A673 (cell line): ENCODE data around the gene PA2G4.

ENCODE experiments used
- EZH2 ChIP-seq: fragments of 200-600 bp; sonication (generic); IDR thresholded peaks from 2 replicates; pipeline ENCODE4 v1.6.1; 2017; ENCODE audit warnings: borderline replicate concordance, low read depth, mild to moderate bottlenecking, mixed read lengths, antibody characterized with exemption, low read length; ENCODE audit not compliant: poor library complexity, severe bottlenecking
- TF ChIP-seq, protein P1 (sequence below): fragments of 300-800, 200-600 bp; sonication (generic); conservative IDR thresholded peaks from 2 replicates; pipeline ENCODE4 v1.5.1; 2017; ENCODE audit warnings: low read depth, mild to moderate bottlenecking, antibody characterized with exemption, low read length, moderate library complexity, mixed read lengths

DNA sequence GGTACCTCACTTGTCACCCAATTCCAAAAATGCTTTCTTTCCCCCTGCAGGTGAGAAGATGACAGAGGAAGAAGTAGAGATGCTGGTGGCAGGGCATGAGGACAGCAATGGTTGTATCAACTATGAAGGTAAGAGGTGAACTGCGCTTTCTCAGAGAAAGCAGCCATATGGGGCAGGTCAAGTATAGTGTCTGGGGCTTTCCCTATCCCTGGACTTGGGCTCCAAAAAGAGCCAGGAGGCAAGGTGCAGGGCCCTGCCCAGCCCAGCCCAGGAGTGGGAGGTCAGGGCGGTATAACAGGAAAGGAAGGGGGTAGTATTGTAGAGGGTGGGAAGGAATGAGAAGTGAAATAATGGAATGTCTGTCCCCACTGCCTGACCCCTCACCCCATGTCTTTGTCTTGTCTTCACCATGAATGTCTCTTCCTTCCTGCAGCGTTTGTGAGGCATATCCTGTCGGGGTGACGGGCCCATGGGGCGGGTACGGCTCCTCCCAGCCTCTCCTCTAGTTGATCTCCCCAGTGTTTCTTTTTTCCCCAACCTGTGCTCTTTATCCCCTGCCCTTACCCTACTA, 55.9 kb downstream of the PA2G4 start:
- TF ChIP-seq, protein P1, sequence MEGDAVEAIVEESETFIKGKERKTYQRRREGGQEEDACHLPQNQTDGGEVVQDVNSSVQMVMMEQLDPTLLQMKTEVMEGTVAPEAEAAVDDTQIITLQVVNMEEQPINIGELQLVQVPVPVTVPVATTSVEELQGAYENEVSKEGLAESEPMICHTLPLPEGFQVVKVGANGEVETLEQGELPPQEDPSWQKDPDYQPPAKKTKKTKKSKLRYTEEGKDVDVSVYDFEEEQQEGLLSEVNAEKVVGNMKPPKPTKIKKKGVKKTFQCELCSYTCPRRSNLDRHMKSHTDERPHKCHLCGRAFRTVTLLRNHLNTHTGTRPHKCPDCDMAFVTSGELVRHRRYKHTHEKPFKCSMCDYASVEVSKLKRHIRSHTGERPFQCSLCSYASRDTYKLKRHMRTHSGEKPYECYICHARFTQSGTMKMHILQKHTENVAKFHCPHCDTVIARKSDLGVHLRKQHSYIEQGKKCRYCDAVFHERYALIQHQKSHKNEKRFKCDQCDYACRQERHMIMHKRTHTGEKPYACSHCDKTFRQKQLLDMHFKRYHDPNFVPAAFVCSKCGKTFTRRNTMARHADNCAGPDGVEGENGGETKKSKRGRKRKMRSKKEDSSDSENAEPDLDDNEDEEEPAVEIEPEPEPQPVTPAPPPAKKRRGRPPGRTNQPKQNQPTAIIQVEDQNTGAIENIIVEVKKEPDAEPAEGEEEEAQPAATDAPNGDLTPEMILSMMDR = no peak
- TF ChIP-seq EZH2 = no peak
